H9 (cell line): ENCODE data around the gene ITGA7. TPM values are rescaled to one million over a fixed set of nuclear protein-coding genes. Genes with fewer than 3 reads are reported as not detected.
A peak's percentile ranks its signal among the peaks of the same experiment; 100 is the strongest.

Experiments used
- DNase-seq: peaks from one replicate; pipeline ENCODE4 v3.0.0-alpha.2; 2017
- H2AFZ ChIP-seq: one replicate; pipeline ENCODE4 v1.6.1; 2013; ENCODE audit warnings: mild to moderate bottlenecking, low read length, control low read depth, moderate library complexity
- H2AK5ac ChIP-seq: 2 replicates; pipeline ENCODE4 v1.6.1; 2013; ENCODE audit warnings: low read length, control low read depth, mixed read lengths; ENCODE audit not compliant: insufficient read length
- H2BK120ac ChIP-seq: one replicate; pipeline ENCODE4 v1.6.1; 2013; ENCODE audit warnings: low read depth, mild to moderate bottlenecking, low read length, control low read depth, inconsistent platforms; ENCODE audit not compliant: poor library complexity, severe bottlenecking
- H2BK12ac ChIP-seq: 2 replicates; pipeline ENCODE4 v1.6.1; 2013; ENCODE audit warnings: low read length, control low read depth, mixed read lengths, low read depth; ENCODE audit not compliant: insufficient read length
- H2BK15ac ChIP-seq: 2 replicates; pipeline ENCODE4 v1.6.1; 2013; ENCODE audit warnings: low read depth, low read length, control low read depth
- H2BK20ac ChIP-seq: one replicate; pipeline ENCODE4 v1.6.1; 2013; ENCODE audit warnings: low read depth, mild to moderate bottlenecking, low read length, control low read depth, inconsistent platforms; ENCODE audit not compliant: poor library complexity, severe bottlenecking
- H2BK5ac ChIP-seq: 2 replicates; pipeline ENCODE4 v1.6.1; 2013; ENCODE audit warnings: low read length, control low read depth, mixed read lengths; ENCODE audit not compliant: insufficient read length
- H3K14ac ChIP-seq: 2 replicates; pipeline ENCODE4 v1.6.1; 2013; ENCODE audit warnings: low read length, control low read depth; ENCODE audit not compliant: insufficient read depth
- H3K18ac ChIP-seq: 2 replicates; pipeline ENCODE4 v1.6.1; 2013; ENCODE audit warnings: low read depth, mild to moderate bottlenecking, mixed read lengths, low read length, control low read depth; ENCODE audit not compliant: insufficient read length
- H3K23ac ChIP-seq: 2 replicates; pipeline ENCODE4 v1.6.1; 2013; ENCODE audit warnings: low read length, control low read depth, mixed read lengths, low read depth; ENCODE audit not compliant: insufficient read length
- H3K23me2 ChIP-seq: 2 replicates; pipeline ENCODE4 v1.6.1; 2013; ENCODE audit warnings: low read depth, mild to moderate bottlenecking, mixed read lengths, low read length, control low read depth; ENCODE audit not compliant: insufficient read length, poor library complexity, severe bottlenecking
- H3K27ac ChIP-seq: 2 replicates; pipeline ENCODE4 v1.5.1; 2013; ENCODE audit warnings: low read length, control low read depth, mixed read lengths, low read depth; ENCODE audit not compliant: insufficient read length
- H3K27me3 ChIP-seq: 2 replicates; pipeline ENCODE4 v1.6.1; 2013; ENCODE audit warnings: low read length, control low read depth, inconsistent platforms; ENCODE audit not compliant: insufficient read depth
- H3K4ac ChIP-seq: 2 replicates; pipeline ENCODE4 v1.6.1; 2013; ENCODE audit warnings: low read depth, mild to moderate bottlenecking, control low read depth, inconsistent platforms, low read length, moderate library complexity
- H3K4me1 ChIP-seq: 2 replicates; pipeline ENCODE4 v1.6.1; 2013; ENCODE audit warnings: low read length, control low read depth, inconsistent platforms; ENCODE audit not compliant: insufficient read depth
- H3K4me2 ChIP-seq: 2 replicates; pipeline ENCODE4 v1.6.1; 2013; ENCODE audit warnings: low read length, control low read depth, mixed read lengths; ENCODE audit not compliant: insufficient read length, insufficient read depth
- H3K56ac ChIP-seq: 2 replicates; pipeline ENCODE4 v1.6.1; 2013; ENCODE audit warnings: low read depth, mild to moderate bottlenecking, mixed read lengths, low read length, control low read depth; ENCODE audit not compliant: insufficient read length
- H3K79me1 ChIP-seq: 2 replicates; pipeline ENCODE4 v1.6.1; 2013; ENCODE audit warnings: low read depth, mild to moderate bottlenecking, moderate library complexity, low read length, control low read depth, inconsistent platforms; ENCODE audit not compliant: insufficient read depth, poor library complexity, severe bottlenecking
- H3K79me2 ChIP-seq: 2 replicates; pipeline ENCODE4 v1.6.1; 2013; ENCODE audit warnings: low read length, control low read depth, inconsistent platforms; ENCODE audit not compliant: insufficient read depth
- H3K9ac ChIP-seq: 2 replicates; pipeline ENCODE4 v1.6.1; 2013; ENCODE audit warnings: low read length, control low read depth, mixed read lengths; ENCODE audit not compliant: insufficient read length; ENCODE audit errors: extremely low read depth
- H3K9me3 ChIP-seq: one replicate; pipeline ENCODE4 v1.6.1; 2013; ENCODE audit warnings: low read depth, low read length, inconsistent platforms; ENCODE audit not compliant: control insufficient read depth
- H3T11ph ChIP-seq: one replicate; pipeline ENCODE4 v1.6.1; 2013; ENCODE audit warnings: mild to moderate bottlenecking, low read length, control low read depth, inconsistent platforms
- H4K20me1 ChIP-seq: one replicate; pipeline ENCODE4 v1.6.1; 2013; ENCODE audit not compliant: control insufficient read depth, insufficient read length, insufficient read depth
- H4K5ac ChIP-seq: 2 replicates; pipeline ENCODE4 v1.6.1; 2013; ENCODE audit warnings: low read depth, mild to moderate bottlenecking, mixed read lengths, low read length, control low read depth; ENCODE audit not compliant: insufficient read length
- H4K8ac ChIP-seq: replicated peaks from 2 replicates; pipeline ENCODE4 v1.6.1; 2013; ENCODE audit warnings: low read length, control low read depth, mixed read lengths, low read depth; ENCODE audit not compliant: insufficient read length
- H4K91ac ChIP-seq: 2 replicates; pipeline ENCODE4 v1.6.1; 2013; ENCODE audit warnings: low read depth, mild to moderate bottlenecking, moderate library complexity, mixed read lengths, low read length, control low read depth; ENCODE audit not compliant: insufficient read length
- H3K27ac Mint-ChIP-seq, 3 experiments: 2 replicates in 2 of 3; 3 replicates in 1 of 3; pipeline ENCODE4 v1.8.0; 2020 to 2021; ENCODE audit warnings: mixed read lengths in 3 of 3, mild to moderate bottlenecking in 1 of 3, moderate library complexity in 1 of 3
- H3K27me3 Mint-ChIP-seq: 2 replicates; pipeline ENCODE4 v1.8.0; 2021; ENCODE audit warnings: low read depth, mild to moderate bottlenecking, moderate library complexity, mixed read lengths
- H3K36me3 Mint-ChIP-seq, 3 experiments: 2 replicates in 2 of 3; 3 replicates in 1 of 3; pipeline ENCODE4 v1.8.0; 2020 to 2021; ENCODE audit warnings: low read depth in 3 of 3, mixed read lengths in 3 of 3; ENCODE audit not compliant: insufficient read depth in 1 of 3
- H3K4me1 Mint-ChIP-seq, 2 experiments: 2 replicates each; pipeline ENCODE4 v1.8.0; 2020; ENCODE audit warnings: mixed read lengths in 2 of 2
- H3K4me3 Mint-ChIP-seq, 2 experiments: 2 replicates in 1 of 2; 3 replicates in 1 of 2; pipeline ENCODE4 v1.8.0; 2020 to 2021; ENCODE audit warnings: mild to moderate bottlenecking in 2 of 2, mixed read lengths in 2 of 2, moderate library complexity in 1 of 2
- H3K9me3 Mint-ChIP-seq, 2 experiments: 2 replicates in 1 of 2; 3 replicates in 1 of 2; pipeline ENCODE4 v1.8.0; 2020; ENCODE audit warnings: mild to moderate bottlenecking in 2 of 2, mixed read lengths in 2 of 2, moderate library complexity in 1 of 2
- CTCF ChIP-seq: fragments of 200-600 bp; sonication (generic); conservative IDR thresholded peaks from 3 replicates; pipeline ENCODE4 v1.8.0; 2021; ENCODE audit warnings: antibody characterized with exemption, mild to moderate bottlenecking
- WGBS: extraction: QIAGEN DNeasy Blood & Tissue Kit; methylation state at CpG from one replicate; pipeline ENCODE4 v1.1.7; 2013; ENCODE audit warnings: missing lambda C conversion rate, low lambda C conversion rate, mixed read lengths; ENCODE audit not compliant: insufficient read length; ENCODE audit errors: extremely low coverage; 5-methylcytosine and 5-hydroxymethylcytosine counted together
- total RNA-seq: library from RNA; stranded (reverse); gene quantifications from 2 replicates; pipeline ENCODE4 v1.2.1, GENCODE V29; 2021

The ITGA7 gene
- total RNA-seq, 1 experiment from 2014 or later, result 119 TPM

GRCh38 chr12:55736076-55736475 is 28.4 kb upstream of the ITGA7 start:
- no peak overlapping the region for H2BK120ac ChIP-seq
- H4K8ac ChIP-seq, result no peak overlapping the region
- H3K23me2 ChIP-seq, result peaks cover 9% of the 10 kb centered on the region
- no peak overlapping the region for H2BK20ac ChIP-seq
- DNase-seq, result no peak
- no peak overlapping the region for H3K18ac ChIP-seq
- no peak for TF ChIP-seq CTCF
- H2BK5ac ChIP-seq, result no peak overlapping the region
- no peaks in the 10 kb centered on the region for H3K79me2 ChIP-seq
- no CpG with 5 or more reads among the region's 3 CpGs for WGBS
- no peak overlapping the region for H2AFZ ChIP-seq
- no peaks in the 10 kb centered on the region for H3K4me1 ChIP-seq
- no peaks in the 10 kb centered on the region for H3K27me3 ChIP-seq
- H3K36me3 Mint-ChIP-seq, result no peaks in the 10 kb centered on the region; a peak in 1 of 7 replicates
- H3K27ac ChIP-seq, result no peak overlapping the region
- H3K27ac Mint-ChIP-seq, result peak overlapping the region in 1 of 3 experiments; percentile 67; a peak in 1 of 7 replicates
- H2BK15ac ChIP-seq, result no peak overlapping the region
- no peak overlapping the region for H4K5ac ChIP-seq
- H3K23ac ChIP-seq, result no peak overlapping the region
- peaks cover 21 to 26% of the 10 kb centered on the region in 2 experiments for H3K4me1 Mint-ChIP-seq
- H4K91ac ChIP-seq, result no peak overlapping the region
- no peak overlapping the region for H2BK12ac ChIP-seq
- H3K9me3 Mint-ChIP-seq, result no peaks in the 10 kb centered on the region
- no peak overlapping the region for H3K4me2 ChIP-seq
- no peaks in the 10 kb centered on the region; the same call in 1 of the 2 replicates for H3K27me3 Mint-ChIP-seq
- no peaks in the 10 kb centered on the region for H3K79me1 ChIP-seq
- no peaks in the 10 kb centered on the region for H3K9me3 ChIP-seq
- no peak overlapping the region for H2AK5ac ChIP-seq
- no peak overlapping the region for H3K9ac ChIP-seq
- no peak overlapping the region for H3K4ac ChIP-seq
- no peak overlapping the region for H3K56ac ChIP-seq
- no peak overlapping the region for H3T11ph ChIP-seq
- H3K4me3 Mint-ChIP-seq, result peak overlapping the region in 1 of 2 experiments; percentile 50; a peak in 2 of 5 replicates
- H4K20me1 ChIP-seq, result peaks cover 2% of the 10 kb centered on the region
- no peak overlapping the region for H3K14ac ChIP-seq
